ENCODE results near the gene FCMR.

The FCMR gene

GRCh38 chr1:206892351-206892984 lies 29.3 kb downstream of the FCMR start:
- TF ChIP-seq GATA2 (IDR thresholded peaks at IDR 0.05; ENCODE audit: low read depth, low read length) (no peak), GATA3 (IDR thresholded peaks at IDR 0.05; ENCODE audit: low read depth, low read length) (no peak)

GRCh38 chr1:206891412-206891811 lies 30.3 kb downstream of the FCMR start:
- no peak for TF ChIP-seq GATA3 (IDR thresholded peaks at IDR 0.05; ENCODE audit: low read depth, low read length)

GRCh38 chr1:206890125-206891060 lies 31.3 kb downstream of the FCMR start:
- TF ChIP-seq GATA2 (IDR thresholded peaks at IDR 0.05; ENCODE audit: low read depth, low read length) = no peak
- TF ChIP-seq GATA3 (IDR thresholded peaks at IDR 0.05; ENCODE audit: low read depth, low read length) = no peak

GRCh38 chr1:206887701-206888100 lies 34.0 kb downstream of the FCMR start:
- TF ChIP-seq GATA3 (IDR thresholded peaks at IDR 0.05; ENCODE audit: low read depth, low read length) = no peak
- no peak for TF ChIP-seq GATA2 (IDR thresholded peaks at IDR 0.05; ENCODE audit: low read depth, low read length)

- TF ChIP-seq GATA3 (IDR thresholded peaks at IDR 0.05; ENCODE audit: low read depth, low read length) (no peak), GATA2 (IDR thresholded peaks at IDR 0.05; ENCODE audit: low read depth, low read length) (no peak)
Measured at GRCh38 chr1:206886831-206887230, 34.9 kb downstream of the FCMR start.

- TF ChIP-seq GATA2 (IDR thresholded peaks at IDR 0.05; ENCODE audit: low read depth, low read length) = no peak
- no peak for TF ChIP-seq GATA3 (IDR thresholded peaks at IDR 0.05; ENCODE audit: low read depth, low read length)
Measured at GRCh38 chr1:206885341-206886060, 36.2 kb downstream of the FCMR start.

- TF ChIP-seq GATA3 (IDR thresholded peaks at IDR 0.05; ENCODE audit: low read depth, low read length) = no peak
- no peak for TF ChIP-seq GATA2 (IDR thresholded peaks at IDR 0.05; ENCODE audit: low read depth, low read length)
Measured at GRCh38 chr1:206883876-206884275, 37.9 kb downstream of the FCMR start.

- TF ChIP-seq GATA3 (IDR thresholded peaks at IDR 0.05; ENCODE audit: low read depth, low read length) (no peak), GATA2 (IDR thresholded peaks at IDR 0.05; ENCODE audit: low read depth, low read length) (no peak)
Measured at GRCh38 chr1:206883160-206883559, 38.6 kb downstream of the FCMR start.

- TF ChIP-seq GATA3 (IDR thresholded peaks at IDR 0.05; ENCODE audit: low read depth, low read length) = no peak
- no peak for TF ChIP-seq GATA2 (IDR thresholded peaks at IDR 0.05; ENCODE audit: low read depth, low read length)
Measured at GRCh38 chr1:206882555-206882954, 39.2 kb downstream of the FCMR start.

- TF ChIP-seq GATA2 (IDR thresholded peaks at IDR 0.05; ENCODE audit: low read depth, low read length) (no peak), GATA3 (IDR thresholded peaks at IDR 0.05; ENCODE audit: low read depth, low read length) (no peak)
Measured at GRCh38 chr1:206880314-206880713, 41.4 kb downstream of the FCMR start.

GRCh38 chr1:206878456-206878855 lies 43.3 kb downstream of the FCMR start:
- TF ChIP-seq GATA3 (IDR thresholded peaks at IDR 0.05; ENCODE audit: low read depth, low read length) (no peak), GATA2 (IDR thresholded peaks at IDR 0.05; ENCODE audit: low read depth, low read length) (no peak)

GRCh38 chr1:206875752-206876377 lies 45.9 kb downstream of the FCMR start:
- TF ChIP-seq GATA2 (IDR thresholded peaks at IDR 0.05; ENCODE audit: low read depth, low read length) (no peak), GATA3 (IDR thresholded peaks at IDR 0.05; ENCODE audit: low read depth, low read length) (no peak)

GRCh38 chr1:206873603-206874188 lies 48.0 kb downstream of the FCMR start:
- no peak for TF ChIP-seq GATA2 (IDR thresholded peaks at IDR 0.05; ENCODE audit: low read depth, low read length)
- TF ChIP-seq GATA3 (IDR thresholded peaks at IDR 0.05; ENCODE audit: low read depth, low read length) = no peak

GRCh38 chr1:206872139-206872538 lies 49.6 kb downstream of the FCMR start:
- TF ChIP-seq GATA2 (IDR thresholded peaks at IDR 0.05; ENCODE audit: low read depth, low read length) (no peak), GATA3 (IDR thresholded peaks at IDR 0.05; ENCODE audit: low read depth, low read length) (no peak)

Measured in SH-SY5Y (cell line).